HepG2 (cell line): Measurements from ENCODE around the gene FKBP10. TPM values are rescaled to one million over a fixed set of nuclear protein-coding genes. Genes with fewer than 3 reads are reported as not detected.

Experiments used
- ATAC-seq: fragments of 200-7000 bp; cut with Tn5 transposase; 3 replicates; pipeline ENCODE4 v1.9.1; 2020; ENCODE audit warnings: mild to moderate bottlenecking, moderate library complexity
- BruUV-seq: library from RNA; stranded (reverse); fragments of 400-500 nt; replicated peaks from 2 replicates; lab custom pipeline; 2021; lab: Mats Ljungman, UMichigan
- CTCF ChIA-PET: fragments of 300-600 bp; formaldehyde crosslinking; extraction: SDS; loops from one replicate; lab custom pipeline; 2021; ENCODE audit warnings: low total read pairs, inconsistent platforms, low intra/inter-chr PET ratio; lab: Yijun Ruan, JAX
- POLR2A ChIA-PET: fragments of 350-600 bp; sonication (Branson Sonifier 250); formaldehyde crosslinking; loops from one replicate; lab custom pipeline; 2020; ENCODE audit warnings: antibody characterized with exemption, inconsistent platforms; lab: Yijun Ruan, JAX
- DNase-seq: peaks from one replicate; pipeline ENCODE4 v3.0.0-alpha.2; 2015; ENCODE audit warnings: low spot score
- FAIRE-seq: peaks from 3 replicates; lab custom pipeline; 2011; peaks lifted over from hg19 to GRCh38; lab: Jason Lieb, UNC
- H2AFZ ChIP-seq: one replicate; pipeline ENCODE4 v1.6.1; 2011; ENCODE audit warnings: low read length, inconsistent platforms
- H3K27ac ChIP-seq: fragments of 300-600 bp; 3 replicates; pipeline ENCODE4 v1.8.0; 2011; ENCODE audit warnings: mixed run types, mild to moderate bottlenecking, mixed read lengths, low read length, inconsistent platforms; ENCODE audit not compliant: insufficient read depth; ENCODE audit errors: extremely low read length
- H3K27me3 ChIP-seq, 2 experiments: fragments of 200-600 bp in 1 of 2; 2 replicates in 1 of 2; 3 replicates in 1 of 2; pipeline versions ENCODE4 v1.6.0 to v1.8.0; 2011; ENCODE audit warnings: low read length in 2 of 2, mild to moderate bottlenecking in 2 of 2, moderate library complexity in 2 of 2, inconsistent platforms in 1 of 2; ENCODE audit not compliant: insufficient read depth in 2 of 2, control insufficient read depth in 1 of 2
- H3K36me3 ChIP-seq, 2 experiments: fragments of 200-600 bp in 1 of 2; replicated peaks in 1 of 2; 2 replicates in 1 of 2; 3 replicates in 1 of 2; pipeline versions ENCODE4 v1.5.1 to v1.8.0; 2011; ENCODE audit warnings: low read length in 2 of 2, inconsistent platforms in 1 of 2; ENCODE audit not compliant: insufficient read depth in 2 of 2, control insufficient read depth in 1 of 2
- H3K4me1 ChIP-seq: 2 replicates; pipeline ENCODE4 v1.5.1; 2012; ENCODE audit warnings: low read length, inconsistent platforms; ENCODE audit not compliant: insufficient read depth
- H3K4me2 ChIP-seq: 2 replicates; pipeline ENCODE4 v1.6.0; 2011; ENCODE audit warnings: low read depth, low read length, inconsistent platforms
- H3K4me3 ChIP-seq, 3 experiments: fragments of 200-600 bp in 1 of 3; sonication (generic), shearing (Covaris generic) in 1 of 3; replicated peaks in 1 of 3; 2 replicates each; pipeline ENCODE4 v1.5.1; 2011 to 2016; ENCODE audit warnings: low read length in 3 of 3, inconsistent platforms in 2 of 3, low read depth in 2 of 3, mild to moderate bottlenecking in 2 of 3, control low read depth in 1 of 3, mixed read lengths in 1 of 3; ENCODE audit not compliant: insufficient read depth in 1 of 3
- H3K79me2 ChIP-seq: one replicate; pipeline ENCODE4 v1.6.1; 2011; ENCODE audit warnings: low read length, inconsistent platforms; ENCODE audit not compliant: insufficient read depth
- H3K9ac ChIP-seq: 2 replicates; pipeline ENCODE4 v1.6.0; 2011; ENCODE audit warnings: mild to moderate bottlenecking, low read depth, low read length, inconsistent platforms; ENCODE audit not compliant: insufficient read depth
- H3K9me3 ChIP-seq: 2 replicates; pipeline ENCODE4 v1.5.1; 2012; ENCODE audit warnings: mild to moderate bottlenecking, low read length
- H4K20me1 ChIP-seq: 2 replicates; pipeline ENCODE4 v1.6.0; 2011; ENCODE audit warnings: inconsistent platforms, mild to moderate bottlenecking, low read length, moderate library complexity; ENCODE audit not compliant: insufficient read depth
- AGO2 ChIP-seq: fragments of 200-400 bp; formaldehyde crosslinking; optimal IDR thresholded peaks from 2 replicates; pipeline ENCODE3; 2017; ENCODE audit warnings: mild to moderate bottlenecking, low read depth, low read length, moderate library complexity
- CHD4 ChIP-seq: fragments of 200-600 bp; sonication (generic); IDR thresholded peaks from 2 replicates; pipeline ENCODE4 v1.7.0; 2017; ENCODE audit warnings: mild to moderate bottlenecking, low read length, borderline replicate concordance
- IRF1 ChIP-seq: sonication (generic); formaldehyde crosslinking; IDR thresholded peaks from 2 replicates; pipeline ENCODE4 v1.4.0; 2020; ENCODE audit warnings: low read depth, mild to moderate bottlenecking, missing genetic modification reagents
- KMT2B ChIP-seq: IDR thresholded peaks from 2 replicates; pipeline ENCODE4 v1.6.1; 2016; ENCODE audit warnings: missing genetic modification reagents, missing compliant biosample characterization
- POLR2AphosphoS2 ChIP-seq: IDR thresholded peaks from 2 replicates; pipeline ENCODE4 v1.6.1; 2011; ENCODE audit warnings: low read depth, low read length, improper control_type of control experiment
- POLR2AphosphoS5 ChIP-seq: IDR thresholded peaks from 2 replicates; pipeline ENCODE4 v1.6.1; 2012; ENCODE audit warnings: low read depth, low read length
- ZNF687 ChIP-seq: sonication (generic); formaldehyde crosslinking; IDR thresholded peaks from 2 replicates; pipeline ENCODE4 v1.5.1; 2020; ENCODE audit warnings: mild to moderate bottlenecking, missing genetic modification reagents, moderate library complexity
- ZNF788 ChIP-seq: sonication (generic); formaldehyde crosslinking; IDR thresholded peaks from 2 replicates; pipeline ENCODE4 v1.5.0; 2020; ENCODE audit warnings: mild to moderate bottlenecking, missing genetic modification reagents, borderline replicate concordance
- WGBS: methylation state at CpG from one replicate; pipeline ENCODE4 v1.1.6; 2017; ENCODE audit warnings: low lambda C conversion rate; 5-methylcytosine and 5-hydroxymethylcytosine counted together
- in situ Hi-C: cut with HindIII; loops from 2 replicates; pipeline ENCODE4 v1.10.0; 2017; ENCODE audit warnings: low pct_unique_long_range_greater_than_20kb; ENCODE audit not compliant: extremely low pct_ligation_motif_present
- intact Hi-C: fragments of 100-400 bp; cut with micrococcal nuclease; formaldehyde crosslinking; loops from one replicate; pipeline ENCODE4 v1.10.0; 2022; ENCODE audit not compliant: unreplicated experiment
- polyA plus RNA-seq, 8 experiments: library from polyadenylated mRNA; depleted of rRNA in 3 of 8; stranded (reverse) in 7 of 8; unstranded in 1 of 8; fragments of >200 nt; fragmentation: Illumina TruSeq in 4 of 8; extraction: Trizol in 4 of 8; gene quantifications; 2 replicates each; pipeline versions ENCODE4 v1.2.1 to v1.2.3, GENCODE V29; 2011 to 2016; ENCODE audit warnings: low read depth in 4 of 8, missing spikeins in 1 of 8, mixed read lengths in 1 of 8; ENCODE audit not compliant: insufficient read depth in 1 of 8
- total RNA-seq, 5 experiments: library from RNA; depleted of rRNA; stranded (reverse); fragments of >200 nt; fragmentation: Illumina TruSeq; extraction: Trizol; gene quantifications; 2 replicates each; pipeline ENCODE4 v1.2.3, GENCODE V29; 2016; ENCODE audit warnings: low read depth in 1 of 5

FKBP10 gene
- total and polyA plus RNA-seq, 2 of the 13 experiments (the other 11 are each of a cell fraction or from before 2014, with no cell fraction given), result 149 to 573 TPM

- in situ Hi-C loops, result no loop called here
- Histone ChIP-seq H3K27ac (no peak overlapping the region), H3K4me2 (no peak overlapping the region), H2AFZ (no peak overlapping the region), H3K36me3 (peaks cover 24 to 60% of the 10 kb centered on the region in 2 experiments), H3K4me1 (peaks cover 37% of the 10 kb centered on the region), H4K20me1 (peaks cover 9% of the 10 kb centered on the region; the same call in 1 of the 2 replicates), H3K9me3 (no peaks in the 10 kb centered on the region), H3K9ac (no peak overlapping the region), H3K27me3 (no peaks in the 10 kb centered on the region), H3K79me2 (no peaks in the 10 kb centered on the region), H3K4me3 (no peak overlapping the region)
- TF ChIP-seq AGO2 (peak; percentile 13), POLR2AphosphoS5 (0 out of 2 replicates have a peak, but pooled peaks have one; percentile 19), POLR2AphosphoS2 (no peak)
- no peak for FAIRE-seq
- intact Hi-C loops, result no loop called here
- 85% methylated on average over 6 of the region's 7 CpGs for WGBS
- ATAC-seq, result no peak
- no TSS peak for BruUV-seq
- no peak for DNase-seq
- CTCF ChIA-PET, result no interaction called here
- POLR2A ChIA-PET, result interaction anchor here (0.7 to 1.1 kb wide), 3 partner anchors 11 to 149 kb away, joined by 3 read pairs; partner anchors contain the start of genes FKBP10 and NT5C3B
These were observed 11.3 kb downstream of the FKBP10 start for GRCh38 chr17:41824086-41824485.

GRCh38 chr17:41825175-41825845 is 12.5 kb downstream of the FKBP10 start:
- 91% methylated on average over 19 of the region's 19 CpGs for WGBS
- H3K4me1 ChIP-seq, result peaks cover 37% of the 10 kb centered on the region
- no peak overlapping the region for H3K9ac ChIP-seq
- H3K9me3 ChIP-seq, result no peaks in the 10 kb centered on the region
- ChIA-PET POLR2A (no interaction called here), CTCF (no interaction called here)
- no peak overlapping the region for H2AFZ ChIP-seq
- intact Hi-C loops, result no loop called here
- ATAC-seq (peak; percentile 19), DNase-seq (no peak), FAIRE-seq (no peak)
- no peaks in the 10 kb centered on the region for H3K79me2 ChIP-seq
- TSS peak; percentile 20 for BruUV-seq
- H3K4me2 ChIP-seq, result no peak overlapping the region
- H3K27me3 ChIP-seq, result no peaks in the 10 kb centered on the region
- no peak overlapping the region for H3K27ac ChIP-seq
- H3K4me3 ChIP-seq, result no peak overlapping the region
- in situ Hi-C loops, result no loop called here
- H4K20me1 ChIP-seq, result peaks cover 5% of the 10 kb centered on the region; the same call in 1 of the 2 replicates
- H3K36me3 ChIP-seq, result peaks cover 18 to 56% of the 10 kb centered on the region in 2 experiments
- TF ChIP-seq ZNF788 (CRISPR knock-in tag) (no peak), IRF1 (0 out of 2 replicates have a peak, but pooled peaks have one; percentile 30), ZNF687 (peak; percentile 57), KMT2B (CRISPR knock-in tag) (no peak), CHD4 (no peak)
